ENCODE results near the gene DIAPH3.

DIAPH3 gene

GRCh38 chr13:59660582-59660981 lies 503.1 kb downstream of the DIAPH3 start:
- DNase-seq, result no peak

DNA sequence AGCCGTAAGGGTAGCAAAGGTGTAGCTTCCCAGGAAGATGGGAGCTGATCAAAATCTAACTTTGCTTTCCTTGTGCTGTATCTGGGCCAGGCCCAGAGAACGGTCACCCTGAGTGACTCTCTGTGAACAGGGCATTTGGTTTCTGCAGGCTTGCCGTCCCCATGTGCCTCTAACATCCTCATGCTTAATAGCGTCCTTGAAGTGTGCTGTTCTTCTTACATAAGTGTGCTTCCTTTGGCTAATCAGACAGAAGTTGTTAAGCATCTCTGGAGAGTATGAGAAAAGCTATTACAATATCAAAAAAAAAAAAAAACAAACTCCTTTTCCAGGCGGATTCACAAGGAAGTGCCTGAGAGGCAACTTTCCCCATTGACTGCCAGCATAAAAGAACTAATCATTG lies 503.7 kb downstream of the DIAPH3 start:
- DNase-seq, result no peak

DNA sequence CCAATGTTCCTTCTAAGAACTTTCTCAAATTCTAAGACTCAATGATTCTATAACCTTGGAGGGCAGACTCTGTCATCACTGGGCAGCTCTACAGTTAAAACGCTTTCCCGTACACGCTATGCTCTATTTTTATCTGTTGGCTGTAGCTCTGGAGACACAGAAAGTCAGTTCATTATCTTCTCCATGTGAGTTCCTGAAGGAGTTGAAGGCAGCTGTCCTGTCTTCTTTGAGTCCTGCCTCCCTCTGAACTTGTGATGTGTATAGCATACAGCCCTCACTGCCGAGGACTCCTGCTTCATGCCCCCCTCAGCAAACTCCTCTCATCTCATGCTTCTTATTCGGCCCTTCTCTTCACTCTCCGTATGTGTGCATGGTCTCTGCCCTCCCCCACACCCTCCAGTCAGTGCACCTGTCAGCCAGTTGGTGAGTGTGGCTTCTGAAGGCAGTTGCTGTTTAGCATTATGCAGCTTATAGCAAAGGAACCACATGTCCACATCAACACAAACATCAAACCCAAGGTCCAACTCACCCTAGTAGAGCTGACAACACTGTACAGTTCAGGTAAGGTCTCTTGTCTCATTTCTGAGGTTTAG lies 504.9 kb downstream of the DIAPH3 start:
- DNase-seq, result no peak

- no peak for DNase-seq
These were observed 505.5 kb downstream of the DIAPH3 start for GRCh38 chr13:59658027-59658737.

GRCh38 chr13:59653916-59654315 lies 509.8 kb downstream of the DIAPH3 start:
- no peak for DNase-seq

- DNase-seq, result no peak
These were observed 512.2 kb downstream of the DIAPH3 start for GRCh38 chr13:59651479-59651878.

- DNase-seq, result no peak
These were observed 519.7 kb downstream of the DIAPH3 start for GRCh38 chr13:59643906-59644626.

DNA sequence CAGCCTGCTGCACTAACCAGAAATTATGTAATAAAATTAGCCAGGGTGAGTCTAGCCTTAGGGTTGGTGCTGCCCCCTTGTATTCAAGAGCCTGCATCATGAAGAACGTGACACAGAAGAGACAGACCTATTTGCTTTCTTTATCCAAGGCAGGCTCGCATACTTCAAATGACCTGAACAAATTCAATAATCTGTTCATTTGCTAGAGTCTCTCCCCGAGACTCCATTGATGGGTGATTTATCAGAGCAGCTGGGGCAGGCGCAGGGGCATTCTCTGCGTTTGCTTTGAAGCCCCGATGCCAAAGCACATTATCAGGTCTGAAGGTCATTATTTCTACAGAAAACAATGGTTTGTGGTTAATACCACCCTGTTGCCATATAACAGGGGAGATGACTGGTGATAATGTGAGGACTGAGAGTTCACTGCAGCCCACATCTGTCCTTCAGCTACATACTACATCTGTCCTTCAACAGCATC lies 520.3 kb downstream of the DIAPH3 start:
- no peak for DNase-seq

DNA sequence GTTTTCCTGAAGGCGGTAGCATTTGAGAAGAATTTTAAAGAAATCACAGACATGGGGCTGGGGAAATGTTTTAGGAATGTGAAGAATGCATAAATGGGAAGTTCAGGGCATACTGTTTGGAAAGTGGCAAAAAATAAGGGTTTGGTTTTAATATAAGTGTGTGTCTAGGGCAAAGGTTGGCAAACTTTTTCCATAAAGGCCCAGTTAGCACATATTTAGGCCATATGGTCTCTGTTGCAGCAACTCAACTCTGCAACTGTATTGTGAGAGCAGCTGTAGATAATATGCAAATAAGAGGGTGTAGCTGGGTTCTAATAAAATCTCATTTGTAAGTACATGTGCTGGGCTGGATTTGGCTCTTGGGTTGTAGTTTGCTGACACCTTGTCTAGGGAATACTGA lies 521.9 kb downstream of the DIAPH3 start:
- no peak for DNase-seq

DNA sequence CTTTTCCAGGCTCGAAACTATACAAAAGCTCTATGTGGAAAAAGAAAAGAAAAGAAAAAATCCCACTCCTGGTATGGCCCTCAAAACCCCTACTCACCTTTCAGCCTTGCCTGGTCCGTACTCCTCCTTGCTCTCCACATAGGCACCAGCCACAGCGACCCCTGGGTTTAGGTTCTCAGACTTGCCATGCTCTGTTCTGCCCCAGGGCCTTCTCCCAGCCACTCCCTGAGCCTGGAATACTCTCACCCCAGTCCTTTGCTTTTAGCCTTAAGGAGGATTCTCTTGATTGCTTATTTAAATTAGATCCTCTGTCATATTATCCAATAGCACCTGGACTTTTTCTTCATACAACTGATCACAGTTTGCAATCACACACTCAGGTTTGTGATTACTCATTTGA lies 522.5 kb downstream of the DIAPH3 start:
- DNase-seq, result no peak

- no peak for DNase-seq
These were observed 525.3 kb downstream of the DIAPH3 start for GRCh38 chr13:59638404-59638803.

GRCh38 chr13:59635589-59635988 lies 528.1 kb downstream of the DIAPH3 start:
- no peak for DNase-seq

GRCh38 chr13:59633290-59633689 lies 530.4 kb downstream of the DIAPH3 start:
- no peak for DNase-seq

DNA sequence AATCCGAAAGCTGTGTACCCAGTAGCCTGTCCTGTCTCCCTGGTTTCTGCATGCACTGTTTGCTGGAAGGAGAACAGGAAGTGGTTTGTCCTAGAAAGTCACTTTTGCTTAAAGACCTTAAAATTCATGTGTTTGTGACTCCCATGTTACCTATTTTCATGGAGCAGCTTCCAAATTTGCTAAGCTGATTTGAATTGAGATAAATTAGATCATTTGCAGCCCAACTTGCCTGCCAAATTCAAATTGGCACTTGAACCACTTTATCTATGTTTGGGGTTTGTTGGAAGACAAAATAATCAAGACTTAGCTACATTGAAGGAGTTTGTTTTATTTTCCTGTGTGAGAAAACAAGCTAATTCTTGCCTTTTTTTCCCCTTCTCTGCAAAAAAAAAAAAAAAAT lies 532.5 kb downstream of the DIAPH3 start:
- DNase-seq, result no peak

GRCh38 chr13:59625111-59625510 lies 538.6 kb downstream of the DIAPH3 start:
- DNase-seq, result no peak

- no peak for DNase-seq
These were observed 540.4 kb downstream of the DIAPH3 start for GRCh38 chr13:59623206-59623915.

DNA sequence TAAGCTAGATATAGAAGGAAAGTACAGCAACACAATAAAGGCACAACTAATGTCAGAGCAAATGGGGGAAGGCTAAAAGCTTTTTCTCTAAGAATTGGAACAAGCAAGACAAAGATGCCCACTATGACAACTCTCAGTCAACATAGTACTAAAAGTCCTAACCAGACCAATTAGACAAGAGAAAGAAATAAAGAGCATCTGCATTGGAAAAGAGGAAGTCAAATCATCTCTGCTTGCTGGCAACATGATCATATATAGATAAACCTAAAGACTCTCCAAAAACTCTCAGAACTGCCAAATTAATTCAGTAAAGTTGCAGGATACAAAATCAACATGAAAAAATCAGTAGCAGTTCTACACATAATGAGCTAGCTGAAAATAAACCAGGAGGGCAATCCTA lies 542.0 kb downstream of the DIAPH3 start:
- DNase-seq, result no peak
